NCI-H510A (cell line): ENCODE measurements around the gene EWSR1.
"Not testable (repeated sequence)": the region's sequence is repeated elsewhere in the genome, so short reads cannot be mapped to it uniquely, and the experiment has no call there.

Experiments used
- DNase-seq: peaks from one replicate; lab custom pipeline; 2025; lab: John Stamatoyannopoulos, UW

EWSR1 gene, protein sequence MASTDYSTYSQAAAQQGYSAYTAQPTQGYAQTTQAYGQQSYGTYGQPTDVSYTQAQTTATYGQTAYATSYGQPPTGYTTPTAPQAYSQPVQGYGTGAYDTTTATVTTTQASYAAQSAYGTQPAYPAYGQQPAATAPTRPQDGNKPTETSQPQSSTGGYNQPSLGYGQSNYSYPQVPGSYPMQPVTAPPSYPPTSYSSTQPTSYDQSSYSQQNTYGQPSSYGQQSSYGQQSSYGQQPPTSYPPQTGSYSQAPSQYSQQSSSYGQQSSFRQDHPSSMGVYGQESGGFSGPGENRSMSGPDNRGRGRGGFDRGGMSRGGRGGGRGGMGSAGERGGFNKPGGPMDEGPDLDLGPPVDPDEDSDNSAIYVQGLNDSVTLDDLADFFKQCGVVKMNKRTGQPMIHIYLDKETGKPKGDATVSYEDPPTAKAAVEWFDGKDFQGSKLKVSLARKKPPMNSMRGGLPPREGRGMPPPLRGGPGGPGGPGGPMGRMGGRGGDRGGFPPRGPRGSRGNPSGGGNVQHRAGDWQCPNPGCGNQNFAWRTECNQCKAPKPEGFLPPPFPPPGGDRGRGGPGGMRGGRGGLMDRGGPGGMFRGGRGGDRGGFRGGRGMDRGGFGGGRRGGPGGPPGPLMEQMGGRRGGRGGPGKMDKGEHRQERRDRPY

DNA sequence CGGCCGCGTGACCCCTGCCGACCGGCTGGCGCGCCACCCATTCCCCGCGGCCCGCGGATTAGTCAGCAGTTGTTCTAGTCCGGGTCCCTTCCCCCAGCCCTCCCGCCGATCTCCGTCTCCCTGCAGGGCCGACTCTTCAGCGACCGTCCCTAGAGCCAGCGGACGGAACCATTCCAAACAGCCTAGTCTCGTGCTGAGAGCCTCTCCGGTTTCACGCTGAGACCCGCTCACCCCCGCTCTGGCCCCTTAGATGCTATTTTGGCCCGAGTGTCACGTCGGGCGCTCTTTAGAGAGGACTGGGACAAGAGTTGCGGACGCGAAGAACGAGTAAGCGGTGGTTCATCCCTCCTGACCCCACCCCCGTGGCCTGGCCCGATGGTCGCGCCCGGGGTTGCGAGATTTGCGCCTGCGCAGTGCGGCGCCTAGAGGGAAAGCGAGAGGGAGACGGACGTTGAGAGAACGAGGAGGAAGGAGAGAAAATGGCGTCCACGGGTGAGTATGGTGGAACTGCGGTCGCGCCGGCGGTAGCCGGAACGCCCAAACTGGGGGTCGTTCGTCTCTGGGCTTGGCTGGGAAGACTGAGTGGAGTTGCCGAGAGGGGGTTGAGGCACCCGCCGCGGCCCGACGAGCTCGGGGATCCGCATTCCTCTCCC lies at the start of gene EWSR1, which contains the start of gene RHBDD3:
TSS of gene EWSR1 (plus strand) at position 411 of the 653 bp plus-strand sequence. CDS start at position 480, 69 bp downstream.
TSS of gene RHBDD3 (minus strand) at position 124 of the 653 bp plus-strand sequence. CDS start 2,355 bp downstream, outside the sequence.
- DNase-seq, result peak; percentile 84

DNA sequence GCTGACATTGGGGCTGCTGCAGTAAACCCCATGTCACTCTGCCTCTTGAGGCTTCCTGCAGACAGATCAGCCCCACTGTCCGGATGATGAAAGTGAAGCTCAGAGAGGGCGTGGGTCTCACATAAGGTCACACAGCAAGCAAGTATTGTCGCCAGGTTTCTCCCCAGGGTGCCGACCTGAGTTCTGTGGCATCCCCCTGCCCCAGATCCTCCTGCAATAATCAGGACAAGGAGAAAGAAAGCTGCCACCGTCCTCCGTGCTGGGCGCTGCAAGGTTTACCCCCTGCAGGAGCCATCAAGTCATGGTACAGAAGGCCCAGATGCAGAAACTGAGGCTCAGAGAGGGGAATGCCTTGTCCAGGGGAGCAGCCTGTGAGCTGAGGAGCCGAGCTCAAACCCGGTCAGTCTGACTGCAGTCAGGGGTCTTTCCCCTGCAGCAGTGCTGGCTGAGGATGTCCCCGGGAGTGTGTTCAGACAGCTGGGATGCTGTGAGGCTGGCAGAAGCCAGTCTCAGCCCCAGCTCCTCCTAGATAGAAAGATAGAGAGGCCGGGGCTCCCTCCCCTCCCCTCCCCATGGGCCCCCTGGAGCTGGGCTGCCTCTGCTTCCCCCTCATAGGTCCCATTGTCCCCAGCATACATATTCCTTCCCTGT lies 49.2 kb upstream of the EWSR1 start:
- DNase-seq, result no peak

DNA sequence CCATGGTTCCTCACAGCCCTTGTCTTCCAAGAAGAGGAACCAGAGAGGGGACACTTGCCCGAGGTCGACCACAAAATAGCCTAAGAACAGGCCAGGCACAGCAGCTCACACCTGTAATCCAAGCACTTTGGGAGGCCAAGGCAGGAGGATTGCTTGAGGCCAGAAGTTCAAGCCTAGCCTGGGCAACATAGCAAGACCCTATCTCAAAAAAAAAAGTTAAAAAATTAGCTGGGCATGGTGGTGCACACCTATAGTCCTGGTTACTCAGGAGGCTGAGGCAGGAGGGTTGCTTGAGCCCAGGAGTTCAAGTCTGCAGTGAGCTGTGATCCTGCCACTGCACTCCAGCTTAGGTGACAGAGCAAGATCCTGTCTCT lies 48.7 kb upstream of the EWSR1 start:
- DNase-seq, result not testable (repeated sequence)

DNA sequence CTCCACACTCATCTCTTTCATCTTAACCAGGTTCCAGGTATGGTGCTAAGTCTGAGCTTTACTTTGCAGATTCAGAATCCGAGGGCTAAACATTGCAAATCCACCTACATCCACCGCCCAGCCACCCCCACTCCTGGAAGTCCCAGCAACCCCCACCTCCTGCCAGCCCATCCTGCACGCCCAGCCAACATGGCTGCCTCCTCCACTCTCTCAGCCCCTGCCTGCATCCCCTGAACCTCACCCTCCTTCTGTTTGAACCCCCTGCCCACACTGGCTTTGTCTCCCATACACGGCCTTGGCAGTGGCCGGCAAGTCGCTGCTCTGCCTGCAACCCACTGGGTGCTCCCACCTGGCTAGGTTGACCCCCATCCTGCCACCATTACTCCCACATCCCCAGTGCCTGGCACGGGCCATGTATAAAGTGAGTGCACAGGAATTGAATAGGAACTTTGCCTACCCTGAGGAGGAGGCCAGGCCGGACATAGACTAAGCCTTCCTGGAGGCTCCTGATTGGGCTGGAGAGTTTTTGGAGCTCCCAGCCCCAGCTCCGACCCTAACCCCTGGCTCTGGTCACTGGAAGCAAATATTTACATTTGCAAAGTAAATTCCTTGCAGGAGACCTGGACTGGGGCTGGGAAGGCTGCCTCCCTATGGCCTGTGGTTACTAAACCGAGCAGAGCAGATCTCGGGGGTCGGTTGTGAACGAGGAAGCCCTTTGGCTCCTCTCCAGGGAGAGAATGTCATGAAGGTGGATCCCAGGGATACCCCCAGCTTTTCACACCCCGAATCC lies 48.0 kb upstream of the EWSR1 start:
- DNase-seq, result no peak

DNA sequence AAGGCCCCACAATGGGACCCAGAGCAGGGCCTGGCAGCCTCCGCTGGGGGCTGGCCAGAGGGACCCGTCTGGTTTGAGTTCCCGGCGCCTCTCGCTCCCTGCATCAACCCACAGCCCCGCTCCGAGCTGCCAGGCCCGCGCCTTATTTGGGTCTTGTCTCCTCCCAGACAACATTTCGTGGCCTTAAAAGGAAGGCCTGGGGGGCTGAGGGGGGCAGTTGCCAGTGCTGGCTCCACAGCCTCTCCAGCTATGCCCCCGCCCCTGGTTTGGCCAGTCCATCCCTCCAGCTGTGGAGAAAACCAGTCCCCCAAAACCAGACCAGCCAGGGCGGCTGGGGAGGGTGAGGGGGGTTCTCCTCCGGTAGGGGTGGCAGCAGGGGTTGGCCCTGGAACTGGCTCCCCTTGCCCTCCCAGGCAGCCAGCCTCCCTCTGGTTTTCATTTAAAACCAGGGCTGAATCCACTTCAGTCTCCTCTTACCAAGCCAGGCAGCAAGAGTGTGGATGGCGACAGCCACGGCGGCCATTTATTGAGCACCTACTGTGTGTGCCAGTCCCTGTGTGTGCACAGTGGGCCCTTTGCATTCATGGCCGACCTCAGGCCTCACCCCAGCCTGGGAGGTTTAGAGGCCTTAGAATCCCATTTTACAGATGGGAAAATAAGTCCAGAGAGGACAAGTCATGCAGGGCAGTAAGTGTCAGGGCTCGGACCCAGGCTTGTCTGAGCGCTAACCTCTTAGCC lies 43.8 kb upstream of the EWSR1 start:
- no peak for DNase-seq

DNA sequence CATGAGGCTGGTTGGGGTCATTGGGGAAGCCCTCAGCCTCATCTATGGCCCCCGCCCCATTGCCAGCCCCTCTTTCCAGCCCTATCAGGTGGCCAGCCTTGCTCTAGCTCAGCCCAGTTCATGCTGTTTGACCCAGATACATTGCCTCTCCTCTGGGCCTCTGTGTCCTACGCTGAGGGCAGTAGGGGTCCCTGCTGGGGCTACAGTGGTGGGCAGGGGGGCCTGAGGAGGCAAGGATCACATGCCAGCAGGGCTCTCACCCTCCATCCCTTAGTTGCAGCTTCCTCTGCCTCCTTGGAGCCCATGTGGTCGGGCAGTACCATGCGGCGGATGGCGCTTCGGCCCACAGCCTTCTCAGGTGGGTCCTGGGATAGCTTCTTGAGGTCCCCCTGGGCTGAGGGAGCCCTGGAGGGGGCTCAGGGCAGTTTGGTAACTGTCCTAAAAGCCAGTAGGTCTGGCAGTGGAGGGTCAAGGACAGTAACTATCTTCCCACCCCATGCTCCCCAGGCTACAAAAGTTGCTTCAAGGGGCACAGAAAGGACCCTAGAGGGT lies 43.1 kb upstream of the EWSR1 start:
- no peak for DNase-seq

DNA sequence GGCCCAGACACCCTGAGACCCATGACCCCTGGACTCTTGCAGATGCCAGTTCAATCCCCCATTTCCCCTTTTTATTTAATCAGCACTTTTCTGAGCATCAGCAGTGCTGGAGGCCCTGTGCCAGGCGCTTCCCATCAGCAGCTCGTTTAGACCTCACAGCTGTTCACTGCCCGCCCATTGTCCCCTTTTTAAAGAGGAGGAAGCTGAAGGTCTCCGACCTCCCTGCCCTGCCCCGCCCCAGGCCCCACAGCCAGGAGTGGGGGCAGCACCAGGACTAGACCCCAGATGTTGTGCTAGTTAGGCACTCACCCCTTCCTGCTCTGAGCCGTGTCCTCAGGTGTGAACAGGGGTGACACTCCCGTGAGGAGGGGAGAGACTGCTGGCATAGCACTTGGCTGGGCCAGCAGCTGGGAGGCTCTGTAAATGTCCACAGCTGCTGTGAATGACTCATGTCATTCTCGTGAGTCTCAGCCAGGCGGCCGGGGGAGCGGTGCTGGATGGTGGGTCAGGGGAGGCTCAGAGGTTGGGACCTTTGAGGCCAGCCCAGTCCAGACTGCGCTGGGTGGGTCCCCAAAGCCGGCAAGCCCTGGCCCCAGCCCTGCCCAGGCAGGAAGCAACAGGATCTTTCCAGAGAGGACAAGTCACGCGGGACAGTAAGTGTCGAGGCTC lies 42.5 kb upstream of the EWSR1 start:
- no peak for DNase-seq

DNA sequence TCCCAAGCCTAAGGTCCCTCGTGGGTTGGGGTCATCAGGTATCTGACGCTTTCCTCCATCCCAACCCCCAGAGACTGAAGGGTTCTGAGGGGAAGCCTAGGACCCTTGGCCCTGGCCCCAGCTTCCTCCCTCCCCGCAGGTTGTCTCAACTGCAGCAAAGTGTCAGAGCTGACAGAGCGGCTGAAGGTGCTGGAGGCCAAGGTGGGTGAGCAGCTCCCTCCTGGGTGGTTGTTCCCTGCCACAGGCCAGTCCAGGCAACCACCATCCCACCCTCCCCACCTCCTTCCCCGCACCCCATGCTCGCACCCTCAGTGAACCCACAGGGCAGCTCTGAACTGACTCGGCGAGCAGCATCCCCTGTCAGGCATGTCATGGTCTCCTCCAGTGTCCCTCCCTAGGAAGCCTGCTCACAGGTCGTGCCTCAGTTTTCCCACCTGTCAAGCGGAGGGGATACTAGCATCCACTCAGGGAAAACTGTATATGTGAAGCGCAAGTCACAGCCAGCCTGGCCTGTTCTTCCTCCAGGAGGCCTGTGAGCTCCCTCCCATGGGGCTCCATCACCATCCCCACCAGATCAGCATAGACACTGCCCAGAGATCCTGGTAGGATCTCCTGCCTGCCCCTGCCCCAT lies 41.6 kb upstream of the EWSR1 start:
- no peak for DNase-seq

DNA sequence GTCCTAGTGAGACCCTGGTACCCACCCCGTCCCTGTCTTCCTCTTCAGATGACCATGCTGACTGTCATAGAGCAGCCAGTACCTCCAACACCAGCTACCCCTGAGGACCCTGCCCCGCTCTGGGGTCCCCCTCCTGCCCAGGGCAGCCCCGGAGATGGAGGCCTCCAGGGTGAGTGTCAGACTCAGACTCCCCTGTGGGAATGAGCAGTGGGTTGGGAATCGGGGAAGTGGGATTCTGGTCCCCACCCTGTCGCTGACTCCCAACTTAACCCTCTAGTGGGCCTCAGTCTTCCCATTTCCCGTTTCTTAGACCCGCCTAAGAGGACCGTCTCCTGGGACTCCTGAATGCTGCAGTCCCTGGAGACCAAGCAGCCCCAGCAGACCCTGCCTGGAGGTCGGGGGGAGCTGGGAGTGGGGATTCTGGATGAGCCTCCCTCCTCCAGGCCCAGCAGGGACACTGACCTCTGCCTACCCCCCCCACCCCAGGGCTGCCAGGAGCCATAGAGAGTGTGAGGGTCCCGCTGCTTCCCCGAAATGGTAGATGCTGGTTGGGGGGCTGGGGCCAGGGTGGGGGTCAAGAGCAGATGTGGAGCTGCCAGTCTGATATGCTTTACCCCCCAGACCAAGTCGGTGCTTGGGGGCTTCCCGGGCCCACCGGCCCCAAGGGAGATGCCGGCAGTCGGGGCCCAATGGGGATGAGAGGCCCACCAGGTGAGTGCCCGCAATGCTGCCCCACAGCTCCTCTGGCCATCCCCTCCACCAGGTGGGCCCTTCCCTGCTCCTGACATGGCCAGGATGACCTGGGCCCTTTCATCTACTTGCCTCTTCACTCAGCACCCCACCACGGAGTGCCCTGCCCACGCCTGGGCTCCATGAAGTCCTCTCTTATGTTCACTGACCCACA lies 36.8 kb upstream of the EWSR1 start:
- no peak for DNase-seq

DNA sequence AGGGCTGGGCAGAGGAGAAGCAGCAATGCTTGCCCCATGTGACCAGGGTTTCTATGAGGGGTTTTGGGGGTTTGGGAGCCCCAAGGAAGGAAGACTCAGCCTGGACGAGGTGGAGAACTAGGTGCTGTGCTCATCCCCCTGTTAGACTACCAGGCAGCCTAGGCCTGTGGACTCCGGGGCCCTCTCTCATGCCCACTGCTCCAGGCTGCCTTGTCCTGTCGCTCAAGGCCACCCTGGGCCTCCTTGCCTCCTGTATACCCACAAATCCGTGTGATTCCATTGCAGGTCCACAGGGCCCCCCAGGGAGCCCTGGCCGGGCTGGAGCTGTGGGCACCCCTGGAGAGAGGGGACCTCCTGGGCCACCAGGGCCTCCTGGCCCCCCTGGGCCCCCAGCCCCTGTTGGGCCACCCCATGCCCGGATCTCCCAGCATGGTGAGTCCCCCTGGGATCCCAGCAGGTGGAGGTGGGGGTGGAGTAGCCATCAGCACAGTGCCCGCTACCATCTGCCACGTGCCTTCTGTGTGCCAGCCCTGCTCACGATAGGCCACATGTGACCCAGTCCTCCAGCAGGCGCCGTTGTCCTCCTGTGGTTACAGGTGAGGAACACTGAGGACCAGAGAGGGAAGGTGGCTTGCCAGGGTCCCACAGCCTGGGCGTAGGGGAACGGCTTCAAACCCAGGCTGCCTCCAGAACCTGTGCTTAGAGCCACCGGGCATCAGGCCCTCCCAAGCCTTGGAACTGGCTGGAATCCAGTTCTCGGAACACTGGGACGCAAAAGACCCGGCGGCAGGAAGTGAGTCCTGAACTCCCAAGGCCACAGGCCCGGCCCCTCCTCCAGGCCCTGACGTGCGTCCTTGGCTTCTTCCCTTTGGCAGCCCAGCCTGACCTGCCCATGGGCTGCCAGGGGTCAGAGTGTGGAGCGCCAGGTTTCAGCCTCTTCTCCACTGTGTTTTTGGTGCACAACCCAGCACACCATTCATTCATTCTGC lies 35.8 kb upstream of the EWSR1 start:
- no peak for DNase-seq

DNA sequence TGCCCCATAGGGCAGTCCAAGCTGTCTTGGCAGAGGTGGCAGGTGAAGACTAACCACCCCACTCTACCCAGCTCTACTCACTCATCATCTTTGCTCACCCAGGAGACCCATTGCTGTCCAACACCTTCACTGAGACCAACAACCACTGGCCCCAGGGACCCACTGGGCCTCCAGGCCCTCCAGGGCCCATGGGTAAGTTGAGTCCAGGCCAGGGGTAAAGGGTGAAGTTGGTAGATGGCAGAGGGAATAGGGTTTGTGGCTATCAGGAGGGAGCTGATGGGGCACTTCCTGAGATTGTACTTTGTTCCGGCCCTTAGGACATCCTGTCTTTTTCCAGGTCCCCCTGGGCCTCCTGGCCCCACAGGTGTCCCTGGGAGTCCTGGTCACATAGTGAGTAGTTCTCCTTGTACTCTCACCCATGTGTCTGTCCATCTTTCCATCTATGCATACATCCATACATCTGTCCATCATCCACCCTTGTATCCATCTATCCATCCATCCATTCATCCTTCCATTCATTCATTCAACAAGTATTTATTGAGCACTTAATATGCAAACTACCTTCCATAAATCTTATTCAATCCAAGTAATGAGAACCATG lies 34.7 kb upstream of the EWSR1 start:
- DNase-seq, result no peak

DNA sequence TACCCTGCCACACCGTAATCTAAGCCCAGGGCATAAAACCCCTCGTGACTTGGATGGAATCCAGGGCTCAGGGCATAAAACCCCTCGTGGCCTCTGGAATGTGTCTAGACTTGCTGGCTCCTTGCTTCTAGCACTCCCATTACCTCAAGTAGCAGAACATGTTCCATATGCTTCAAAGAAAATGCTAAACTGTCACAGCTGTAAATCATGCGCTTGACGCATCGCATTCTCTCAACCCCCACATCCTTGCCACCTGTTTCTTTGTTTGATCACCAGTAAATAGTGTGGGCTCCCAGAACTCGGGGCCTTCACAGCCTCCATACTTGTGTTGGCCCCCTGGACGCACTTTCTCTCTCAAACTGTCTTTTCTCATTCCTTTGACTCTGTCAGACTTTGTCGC lies 27.6 kb upstream of the EWSR1 start:
- DNase-seq, result not testable (repeated sequence)

DNA sequence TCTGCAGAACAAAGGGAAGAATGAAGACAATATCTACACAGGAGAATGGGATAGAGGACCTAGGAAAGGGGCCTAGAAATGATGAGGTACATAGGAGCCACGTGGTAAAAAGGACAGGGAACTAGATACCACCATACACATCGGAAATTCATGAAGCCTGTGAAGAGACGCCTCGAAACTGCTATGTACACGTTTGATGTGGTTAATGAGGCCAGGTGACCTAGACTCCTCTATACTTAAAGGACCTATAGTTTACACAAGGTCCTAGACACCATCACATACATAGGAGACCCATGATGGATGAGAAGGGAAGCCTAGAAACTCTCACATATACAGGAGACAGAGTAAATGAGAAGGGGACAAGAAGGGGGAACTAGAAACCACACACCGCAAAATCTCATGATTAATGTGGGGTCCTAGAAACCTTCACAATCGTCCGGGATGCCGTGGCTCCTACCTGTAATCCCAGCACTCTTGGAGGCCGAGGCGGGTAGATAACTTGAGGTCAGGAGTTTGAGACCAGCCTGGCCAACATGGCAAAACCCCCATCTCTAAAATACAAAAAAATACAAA lies 24.1 kb upstream of the EWSR1 start:
- no peak for DNase-seq

DNA sequence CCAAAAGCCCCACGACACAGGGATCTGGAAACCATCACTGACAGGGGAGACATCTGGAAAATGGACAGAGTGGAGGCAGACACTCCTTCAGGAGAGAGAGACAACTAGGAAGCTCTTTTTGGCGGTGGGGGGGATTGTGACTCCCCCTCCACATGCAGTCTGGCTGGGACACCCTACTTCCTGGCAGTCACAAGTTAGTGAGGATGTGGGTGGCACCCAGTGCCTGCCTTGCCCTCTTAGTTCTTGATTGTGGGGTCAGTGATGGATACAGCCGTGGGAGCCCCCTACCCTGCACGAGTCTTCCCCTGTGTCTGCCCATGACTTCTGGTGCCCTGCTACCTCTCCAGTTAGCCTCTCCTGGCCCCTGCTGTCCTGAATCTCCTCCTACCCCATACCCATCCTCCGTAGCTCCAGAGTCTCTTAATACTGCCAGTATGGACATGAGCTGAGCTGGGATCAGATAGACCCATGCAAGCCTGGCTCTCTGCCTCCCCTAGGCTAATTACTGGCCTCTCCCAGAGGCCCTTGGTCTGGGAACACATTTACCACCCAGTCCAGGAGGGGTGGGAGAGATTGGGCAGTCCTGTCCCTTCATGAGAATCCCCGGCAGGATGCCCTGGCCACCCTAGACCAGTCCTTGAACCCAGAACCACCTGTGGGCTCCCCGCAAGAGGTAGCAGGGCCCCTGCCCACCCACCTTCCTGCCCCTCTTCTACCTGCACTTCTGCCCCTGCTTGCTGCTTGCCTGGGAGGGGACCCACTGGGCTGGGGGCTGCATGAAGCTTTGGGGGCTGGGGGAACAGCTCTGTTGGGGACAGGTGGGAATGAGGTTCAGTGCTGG lies 23.1 kb upstream of the EWSR1 start:
- DNase-seq, result no peak

DNA sequence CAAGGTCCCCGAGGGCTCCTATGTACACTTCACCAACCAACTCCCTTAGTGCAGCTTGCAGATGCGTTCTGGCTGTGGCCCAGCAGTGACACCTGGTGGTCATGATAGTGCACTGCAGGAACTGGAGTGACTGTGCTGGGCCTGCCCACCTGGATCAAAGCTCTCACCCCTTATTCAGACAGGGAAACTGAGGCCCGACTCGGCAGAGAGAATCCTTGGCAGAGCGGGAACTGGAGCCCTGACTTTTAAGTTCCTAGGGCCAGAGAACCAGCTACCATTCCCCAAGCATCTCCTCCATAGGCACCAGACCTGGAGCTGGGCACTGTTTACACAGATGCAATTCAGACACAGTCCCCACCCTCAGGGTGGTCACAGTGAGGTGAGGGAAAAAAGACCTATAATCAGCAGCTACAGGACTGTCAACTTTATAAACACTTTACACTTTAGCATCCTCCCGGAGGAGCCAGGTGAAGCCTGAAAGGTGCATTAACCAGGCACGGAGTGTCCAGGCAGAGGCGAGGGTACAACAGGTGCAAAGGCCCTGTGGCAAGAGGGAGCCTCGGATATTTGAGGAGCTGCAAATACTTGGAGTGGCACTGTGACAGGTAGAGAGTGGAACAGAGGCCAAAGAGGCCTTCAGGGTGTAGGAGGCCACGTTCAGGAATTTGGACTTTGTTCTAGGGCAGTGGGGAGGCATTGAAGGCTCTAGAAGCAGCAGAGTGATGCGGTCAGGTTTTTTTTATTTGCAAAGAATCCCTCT lies 22.3 kb upstream of the EWSR1 start:
- DNase-seq, result no peak
